Measurements from ENCODE around the gene IL32.

DNA sequence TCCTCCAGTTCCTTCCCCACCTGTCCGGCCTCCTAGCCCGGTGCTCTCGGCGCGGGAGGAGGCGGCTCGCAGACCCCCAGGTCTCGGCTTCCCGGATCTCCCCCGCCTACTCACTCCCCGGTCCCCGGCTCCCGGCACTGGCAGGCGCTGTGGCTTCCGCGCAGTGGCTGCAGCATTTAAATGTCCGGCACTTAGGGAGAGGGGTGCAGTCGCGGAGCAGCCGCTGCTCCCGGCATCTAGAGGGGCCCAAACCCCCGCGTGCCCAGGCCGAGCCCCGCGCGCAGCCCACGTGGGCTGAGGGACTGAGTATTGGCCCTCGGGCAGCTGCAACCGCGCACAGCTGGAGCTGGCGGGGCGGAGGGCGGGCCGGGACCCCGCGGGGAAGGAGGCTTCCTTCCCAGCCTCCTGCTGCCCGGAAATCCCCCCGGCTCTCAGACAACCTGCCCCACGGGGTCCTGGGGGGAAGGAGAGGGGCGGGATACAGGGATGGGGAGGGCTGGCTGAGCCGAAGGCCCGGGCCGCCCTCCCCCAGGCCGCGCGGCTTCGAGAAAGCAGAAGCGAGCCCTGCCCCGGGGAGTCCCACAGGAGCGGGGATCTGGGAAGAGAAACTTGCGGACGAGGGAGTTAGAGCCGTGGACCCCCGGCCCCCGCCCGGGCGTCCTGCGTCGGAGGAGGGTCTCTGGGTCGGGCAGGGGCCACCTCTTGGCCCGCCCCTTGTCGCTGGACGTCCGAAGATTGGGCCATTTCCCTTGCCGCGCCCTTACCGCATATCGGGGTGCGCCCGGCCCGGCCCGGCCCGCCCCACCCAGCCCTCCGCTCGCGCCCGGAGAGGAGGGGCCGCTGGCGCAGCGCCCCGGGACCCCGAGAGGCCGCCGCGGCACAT lies 19.4 kb upstream of the IL32 start, which contains the start of gene MMP25:
- TF ChIP-seq ARNTL (CRISPR knock-in tag; IDR thresholded peaks at IDR 0.05; ENCODE audit: borderline replicate concordance, low read depth) (no peak), ESRRG (CRISPR knock-in tag; IDR thresholded peaks at IDR 0.05) (no peak)
- TF ChIP-seq, protein P1, sequence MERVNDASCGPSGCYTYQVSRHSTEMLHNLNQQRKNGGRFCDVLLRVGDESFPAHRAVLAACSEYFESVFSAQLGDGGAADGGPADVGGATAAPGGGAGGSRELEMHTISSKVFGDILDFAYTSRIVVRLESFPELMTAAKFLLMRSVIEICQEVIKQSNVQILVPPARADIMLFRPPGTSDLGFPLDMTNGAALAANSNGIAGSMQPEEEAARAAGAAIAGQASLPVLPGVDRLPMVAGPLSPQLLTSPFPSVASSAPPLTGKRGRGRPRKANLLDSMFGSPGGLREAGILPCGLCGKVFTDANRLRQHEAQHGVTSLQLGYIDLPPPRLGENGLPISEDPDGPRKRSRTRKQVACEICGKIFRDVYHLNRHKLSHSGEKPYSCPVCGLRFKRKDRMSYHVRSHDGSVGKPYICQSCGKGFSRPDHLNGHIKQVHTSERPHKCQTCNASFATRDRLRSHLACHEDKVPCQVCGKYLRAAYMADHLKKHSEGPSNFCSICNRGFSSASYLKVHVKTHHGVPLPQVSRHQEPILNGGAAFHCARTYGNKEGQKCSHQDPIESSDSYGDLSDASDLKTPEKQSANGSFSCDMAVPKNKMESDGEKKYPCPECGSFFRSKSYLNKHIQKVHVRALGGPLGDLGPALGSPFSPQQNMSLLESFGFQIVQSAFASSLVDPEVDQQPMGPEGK (CRISPR knock-in tag; IDR thresholded peaks at IDR 0.05; ENCODE audit: borderline replicate concordance) = no peak

Measured in SK-N-SH treated with all-trans-retinoic acid at 6 μM for 48 hours (cell line).